GM21381 (cell line): ENCODE measurements around the gene RGCC.
"Not testable (repeated sequence)": the region's sequence is repeated elsewhere in the genome, so short reads cannot be mapped to it uniquely, and the experiment has no call there.

Experiments used
- ATAC-seq: cut with Tn5 transposase; IDR thresholded peaks from one replicate; pipeline ENCODE4 v1.9.1; 2021; ENCODE audit warnings: mild to moderate bottlenecking, moderate library complexity; ENCODE audit not compliant: unreplicated experiment

The RGCC gene, protein sequence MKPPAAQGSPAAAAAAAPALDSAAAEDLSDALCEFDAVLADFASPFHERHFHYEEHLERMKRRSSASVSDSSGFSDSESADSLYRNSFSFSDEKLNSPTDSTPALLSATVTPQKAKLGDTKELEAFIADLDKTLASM

DNA sequence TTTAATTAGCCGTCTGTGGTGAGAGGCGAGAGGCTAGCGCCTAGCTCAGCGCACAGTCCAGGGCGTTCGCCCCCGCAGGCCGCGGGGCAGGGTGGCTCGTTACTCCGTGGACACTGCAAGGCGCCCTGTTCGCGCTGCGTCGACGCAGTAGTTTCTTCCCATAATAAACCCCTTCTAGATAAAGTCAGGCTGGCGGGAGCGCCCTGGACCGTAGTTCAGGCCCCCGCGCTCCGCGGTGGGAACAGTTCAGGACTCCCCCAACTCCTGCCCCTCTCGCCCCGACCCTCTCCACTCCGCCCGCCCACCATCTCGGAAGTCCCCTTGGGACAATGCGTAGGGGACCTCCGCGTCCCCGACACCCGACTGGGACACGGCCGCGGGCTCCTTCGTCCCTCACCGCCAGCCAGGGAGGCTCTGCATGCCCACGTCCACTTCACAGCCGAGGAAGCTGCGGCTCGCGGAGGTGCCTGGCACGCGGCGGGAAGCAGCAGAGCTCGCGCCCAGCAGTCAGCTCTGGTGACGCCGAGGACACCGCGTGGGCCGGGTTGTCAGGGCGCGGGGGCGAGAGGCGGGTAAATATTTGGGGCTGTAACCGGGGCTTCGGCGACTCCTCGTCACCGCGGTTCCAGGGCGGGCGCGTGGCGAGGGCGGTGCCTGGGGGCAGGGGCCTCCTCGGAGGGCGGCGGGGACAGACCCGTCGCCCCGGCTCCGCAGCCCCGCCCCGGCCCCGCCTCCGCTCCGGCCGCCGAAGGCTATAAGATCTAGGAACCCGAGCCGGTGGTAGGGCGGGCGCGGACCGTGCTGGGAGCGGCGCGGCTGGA, at the start of gene RGCC:
TSS of gene RGCC (plus strand) at position 783 of the 821 bp plus-strand sequence. CDS start 158 bp downstream, outside the sequence.
- ATAC-seq, result peak; percentile 69

DNA sequence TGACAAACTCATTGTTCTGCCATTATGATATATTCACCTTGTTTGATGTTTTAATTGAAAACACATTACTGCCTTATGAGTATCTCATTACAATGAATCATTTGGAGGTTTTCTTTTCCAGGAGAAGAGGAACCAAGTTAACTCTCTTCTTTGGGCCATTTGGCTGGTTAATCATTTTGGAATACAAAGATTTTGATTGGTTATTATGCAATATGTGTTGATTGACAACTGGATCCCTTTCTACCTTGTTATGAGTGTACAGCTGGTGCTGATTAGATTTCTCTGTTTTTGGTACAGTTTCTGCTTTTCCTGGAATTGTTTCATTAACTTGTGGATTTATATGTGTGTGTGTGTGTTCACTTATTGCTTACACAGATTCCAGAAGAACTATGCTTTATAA, 49.2 kb upstream of the RGCC start:
- ATAC-seq, result no peak

GRCh38 chr13:41408746-41409145, 48.6 kb upstream of the RGCC start:
- no peak for ATAC-seq

GRCh38 chr13:41409611-41410010, 47.7 kb upstream of the RGCC start:
- no peak for ATAC-seq

DNA sequence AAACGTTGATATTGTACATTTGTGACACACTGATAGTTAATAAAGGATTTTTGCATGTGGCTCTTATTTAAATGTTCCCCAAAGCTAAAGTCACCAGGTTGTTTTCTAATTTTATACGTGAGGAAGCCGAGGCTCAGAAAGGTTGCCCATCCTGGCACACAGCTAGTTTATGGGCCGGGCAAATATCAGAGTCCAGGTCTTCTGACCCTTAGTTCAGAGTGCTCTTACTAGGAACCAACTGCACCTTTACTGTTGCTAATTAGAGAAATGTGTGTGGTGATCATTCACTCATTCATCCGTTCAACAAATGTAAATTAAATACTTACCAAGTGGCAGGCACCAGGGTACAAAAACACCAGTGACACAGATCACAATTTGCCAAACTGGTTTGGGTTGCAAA, 46.3 kb upstream of the RGCC start:
- no peak for ATAC-seq

- no peak for ATAC-seq
These were observed 45.8 kb upstream of the RGCC start for GRCh38 chr13:41411522-41411921.

DNA sequence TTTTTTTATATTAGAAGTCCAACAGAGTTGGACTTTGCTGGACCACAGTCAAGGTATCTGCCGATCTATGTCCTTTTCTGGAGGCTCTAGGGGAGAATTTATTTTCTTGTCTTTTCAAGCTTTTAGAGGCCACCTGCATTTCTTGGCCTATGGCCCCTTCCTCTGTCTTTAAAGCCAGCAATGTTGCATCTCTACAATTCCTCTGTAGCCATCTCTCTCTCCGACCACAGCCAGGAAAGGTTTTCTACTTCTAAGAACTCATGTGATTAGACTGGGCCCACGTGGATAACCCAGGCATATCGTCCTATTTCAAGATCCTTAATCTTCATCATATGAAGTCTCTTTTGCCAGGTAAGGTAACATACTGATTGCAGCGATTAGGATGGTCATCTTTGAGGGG, 43.5 kb upstream of the RGCC start:
- ATAC-seq, result no peak

- ATAC-seq, result no peak
These were observed 41.1 kb upstream of the RGCC start for GRCh38 chr13:41416276-41416675.

DNA sequence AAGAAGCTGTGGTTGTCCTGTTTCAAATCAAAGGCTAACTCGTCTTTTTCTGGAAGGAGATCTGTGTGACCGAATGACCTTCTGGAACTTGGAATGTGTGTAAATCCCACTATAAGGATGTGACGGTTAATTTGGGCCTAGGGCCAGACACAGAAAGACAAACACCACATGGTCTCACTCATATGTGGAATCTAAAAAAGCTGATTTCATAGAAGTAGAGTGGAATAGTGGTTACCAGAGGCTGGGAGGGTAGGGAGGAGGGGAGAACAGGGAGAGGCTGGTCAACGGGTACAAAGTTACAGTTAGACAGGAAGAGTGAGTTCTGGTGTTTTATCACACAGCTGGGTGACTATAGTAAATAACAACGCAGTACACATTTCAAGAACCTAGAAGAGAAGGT, 39.3 kb upstream of the RGCC start:
- no peak for ATAC-seq

GRCh38 chr13:41418731-41419130, 38.6 kb upstream of the RGCC start:
- ATAC-seq, result no peak

GRCh38 chr13:41419206-41419605, 38.1 kb upstream of the RGCC start:
- no peak for ATAC-seq

DNA sequence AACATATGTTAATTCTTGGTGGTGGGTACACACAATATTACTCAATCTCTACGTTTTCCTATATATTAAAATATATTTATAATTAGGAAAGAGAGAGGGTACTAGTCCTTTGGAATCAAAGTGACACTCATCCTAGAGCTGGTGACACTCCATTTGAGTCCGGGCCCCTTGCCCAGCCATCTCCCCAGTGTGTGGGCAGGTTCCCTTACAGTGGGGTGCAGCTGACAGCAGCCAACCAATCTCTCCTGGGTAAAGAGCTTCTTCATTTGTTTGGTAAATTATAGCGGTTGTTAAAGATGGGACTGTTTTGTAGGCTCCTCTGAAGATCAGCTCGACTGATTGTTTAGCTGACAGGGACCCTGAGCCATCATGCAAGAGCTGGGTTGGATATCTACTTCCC, 37.2 kb upstream of the RGCC start:
- ATAC-seq, result no peak

GRCh38 chr13:41421330-41421729, 36.0 kb upstream of the RGCC start:
- not testable (repeated sequence) for ATAC-seq

DNA sequence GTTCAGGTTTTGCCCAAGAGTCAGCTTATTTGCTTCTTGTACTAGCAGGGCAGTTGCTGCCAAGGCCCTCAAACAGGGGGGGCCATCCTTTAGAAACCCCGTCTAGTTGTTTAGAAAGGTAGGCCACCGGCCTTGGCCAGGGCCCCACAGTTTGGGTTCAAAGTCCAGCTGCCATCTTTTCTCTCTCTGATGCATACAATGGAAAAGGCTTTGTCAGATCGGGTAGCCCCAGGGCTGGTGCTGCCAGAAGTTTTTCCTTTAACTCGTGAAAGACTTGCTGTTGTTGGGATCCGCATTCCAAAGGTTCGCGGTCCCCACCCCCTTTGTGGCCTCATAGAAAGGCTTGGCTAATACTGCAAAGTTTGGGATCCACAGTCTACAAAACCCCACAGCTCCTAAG, 35.4 kb upstream of the RGCC start:
- ATAC-seq, result not testable (repeated sequence)

- not testable (repeated sequence) for ATAC-seq
These were observed 34.1 kb upstream of the RGCC start for GRCh38 chr13:41423259-41423658.

DNA sequence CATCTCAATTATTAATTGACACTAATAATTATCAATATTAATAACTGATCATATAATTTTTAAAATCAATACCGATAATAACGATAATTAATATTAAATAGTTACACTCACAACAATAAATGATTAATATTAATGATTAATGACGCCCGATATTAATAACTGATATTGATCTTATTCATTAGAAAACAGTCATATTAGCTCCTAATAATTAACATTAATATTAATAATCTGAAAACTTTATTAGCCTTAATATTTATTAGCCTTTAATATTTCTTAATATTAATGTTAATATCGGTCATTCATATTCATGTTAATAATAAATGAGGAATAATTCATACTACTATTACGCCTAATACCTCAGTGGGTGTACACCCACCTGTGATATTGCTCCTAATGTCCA, 32.7 kb upstream of the RGCC start:
- ATAC-seq, result not testable (repeated sequence)

GRCh38 chr13:41426047-41426446, 31.3 kb upstream of the RGCC start:
- no peak for ATAC-seq

DNA sequence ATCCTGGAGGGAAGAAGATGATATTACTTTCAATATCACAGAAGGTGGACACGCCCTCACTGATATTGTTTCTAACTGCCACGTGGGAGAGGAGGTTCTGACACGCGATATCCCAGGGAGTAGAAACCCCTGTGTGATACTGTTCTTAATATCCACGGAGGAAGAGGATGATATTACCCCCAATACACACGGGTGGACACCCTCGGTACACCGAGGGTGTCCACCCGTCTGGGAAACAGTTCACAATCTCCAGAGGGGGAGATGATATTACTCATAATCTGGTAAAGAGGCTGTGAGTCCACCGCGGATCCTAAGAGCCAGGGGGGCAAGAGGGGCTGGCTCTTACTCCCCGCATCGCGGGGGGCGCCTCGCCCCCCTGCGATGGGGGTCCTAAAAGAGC, 29.7 kb upstream of the RGCC start:
- ATAC-seq, result no peak

- ATAC-seq, result no peak
These were observed 29.2 kb upstream of the RGCC start for GRCh38 chr13:41428155-41428554.

GRCh38 chr13:41434030-41434429, 23.3 kb upstream of the RGCC start:
- not testable (repeated sequence) for ATAC-seq

- ATAC-seq, result no peak
These were observed 22.4 kb upstream of the RGCC start for GRCh38 chr13:41434831-41435520.

- ATAC-seq, result no peak
These were observed 13.4 kb upstream of the RGCC start for GRCh38 chr13:41443969-41444368.
